HG03520 (cell line): ENCODE data around the gene B3GNT8.
"Not testable (repeated sequence)": the region's sequence is repeated elsewhere in the genome, so short reads cannot be mapped to it uniquely, and the experiment has no call there.

ENCODE experiments used
- ATAC-seq: cut with Tn5 transposase; IDR thresholded peaks from one replicate; pipeline ENCODE4 v1.9.1; 2021; ENCODE audit warnings: mild to moderate bottlenecking, moderate library complexity; ENCODE audit not compliant: unreplicated experiment

Gene B3GNT8

GRCh38 chr19:41437944-41438574 lies 10.9 kb upstream of the B3GNT8 start:
- ATAC-seq = no peak

GRCh38 chr19:41436674-41436951 lies 9.4 kb upstream of the B3GNT8 start:
- ATAC-seq = no peak

- ATAC-seq = no peak
Observed at GRCh38 chr19:41435936-41436673, 8.9 kb upstream of the B3GNT8 start.

GRCh38 chr19:41435376-41435775 lies 8.2 kb upstream of the B3GNT8 start:
- not testable (repeated sequence) for ATAC-seq

GRCh38 chr19:41434450-41434849 lies 7.3 kb upstream of the B3GNT8 start:
- ATAC-seq = no peak

GRCh38 chr19:41433171-41433570 lies 6.0 kb upstream of the B3GNT8 start:
- ATAC-seq = no peak

- no peak for ATAC-seq
Observed at GRCh38 chr19:41431426-41432386, 4.5 kb upstream of the B3GNT8 start.

GRCh38 chr19:41430922-41431321 lies 3.7 kb upstream of the B3GNT8 start:
- ATAC-seq = no peak

GRCh38 chr19:41428481-41428859 lies 1.3 kb upstream of the B3GNT8 start:
- ATAC-seq = no peak

- no peak for ATAC-seq
Observed at GRCh38 chr19:41427647-41428480, 690 bp upstream of the B3GNT8 start.

- no peak for ATAC-seq
Observed at GRCh38 chr19:41426116-41426841, 895 bp downstream of the B3GNT8 start.

- no peak for ATAC-seq
Observed at GRCh38 chr19:41425174-41426115, 1.7 kb downstream of the B3GNT8 start.

- no peak for ATAC-seq
Observed at GRCh38 chr19:41424335-41425173, 2.6 kb downstream of the B3GNT8 start.

GRCh38 chr19:41422955-41423354 lies 4.2 kb downstream of the B3GNT8 start:
- no peak for ATAC-seq

GRCh38 chr19:41422456-41422855 lies 4.7 kb downstream of the B3GNT8 start:
- no peak for ATAC-seq

GRCh38 chr19:41421973-41422372 lies 5.2 kb downstream of the B3GNT8 start:
- no peak for ATAC-seq

- no peak for ATAC-seq
Observed at GRCh38 chr19:41421314-41421713, 5.9 kb downstream of the B3GNT8 start.
